Kidney (tissue), 14 donors: ENCODE measurements around the gene PHF14. TPM values are rescaled to one million over a fixed set of nuclear protein-coding genes. Genes with fewer than 3 reads are reported as not detected.

Experiments used
- DNase-seq, 5 donors: peaks; one replicate each; pipeline ENCODE4 v3.0.0-alpha.2; 2013 to 2020
- FAIRE-seq: peaks from 2 replicates; lab custom pipeline; 2012; peaks lifted over from hg19 to GRCh38; lab: Jason Lieb, UNC
- H3K27ac ChIP-seq, 2 donors: one replicate each; pipeline ENCODE4 v1.7.0; 2013; ENCODE audit warnings: low read depth in 2 of 2, low read length in 2 of 2, inconsistent platforms in 1 of 2
- H3K27me3 ChIP-seq: one replicate; pipeline ENCODE4 v1.7.1; 2013; ENCODE audit warnings: low read length, inconsistent platforms; ENCODE audit not compliant: control insufficient read depth, insufficient read depth
- H3K36me3 ChIP-seq, 3 donors: one replicate each; pipeline versions ENCODE4 v1.7.0 to v1.7.1; 2013; ENCODE audit warnings: low read length in 3 of 3, control low read depth in 1 of 3, inconsistent platforms in 1 of 3; ENCODE audit not compliant: insufficient read depth in 3 of 3, control insufficient read depth in 2 of 3
- H3K4me1 ChIP-seq, 3 donors: one replicate each; pipeline versions ENCODE4 v1.7.0 to v1.7.1; 2013; ENCODE audit warnings: low read length in 3 of 3, inconsistent platforms in 1 of 3, low read depth in 1 of 3; ENCODE audit not compliant: control insufficient read depth in 2 of 3, insufficient read depth in 2 of 3
- H3K4me3 ChIP-seq, 3 donors: one replicate each; pipeline versions ENCODE4 v1.7.0 to v1.8.1; 2013; ENCODE audit warnings: low read length in 3 of 3, control low read depth in 1 of 3, inconsistent platforms in 1 of 3
- H3K9ac ChIP-seq, 3 donors: one replicate each; pipeline versions ENCODE4 v1.7.0 to v1.7.1; 2013; ENCODE audit warnings: low read length in 3 of 3, control low read depth in 1 of 3, inconsistent platforms in 1 of 3
- H3K9me3 ChIP-seq, 3 donors: one replicate each; pipeline versions ENCODE4 v1.7.0 to v1.7.1; 2013; ENCODE audit warnings: low read length in 3 of 3, control low read depth in 1 of 3, inconsistent platforms in 1 of 3; ENCODE audit not compliant: control insufficient read depth in 2 of 3, insufficient read depth in 1 of 3
- CTCF ChIP-seq: IDR thresholded peaks from 3 replicates; pipeline ENCODE4 v1.5.1; 2012; ENCODE audit warnings: mild to moderate bottlenecking, moderate library complexity, borderline replicate concordance; ENCODE audit not compliant: insufficient read depth; ENCODE audit errors: extremely low read depth
- intact Hi-C: fragments of 100-400 bp; cut with DNase I; formaldehyde crosslinking; loops from one replicate; pipeline ENCODE4 v1.11.1; 2022
- polyA plus RNA-seq: library from polyadenylated mRNA; stranded (reverse); fragments of 350-450 nt; fragmentation: Illumina TruSeq; extraction: RNeasy Lipid Tissue Mini Kit (QIAGEN cat#74804); gene quantifications from one replicate; pipeline ENCODE4 v1.2.3, GENCODE V29; 2014; ENCODE audit warnings: low read depth, low replicate concordance; ENCODE audit not compliant: insufficient read depth
- total RNA-seq: library from RNA; stranded (reverse); fragmentation: NEBNext Ultra II Directional; extraction: Animal tissue kit (Norgen Biotek cat#: 25700); gene quantifications from one replicate; pipeline ENCODE4 v1.2.1, GENCODE V29; 2021
- donor health status: control.
- donor health status: control.
- donor health status: control.
- donor health status: control.
- donor health status: control.
- donor health status: DM: yes; HTN: yes; CAD: no.
- donor health status: Normal renal cell carcinoma (clear cell type).

Gene PHF14
- total and polyA plus RNA-seq, 2 donors from 2014 or later = 17.1 to 31.7 TPM

- H3K9me3 ChIP-seq = no peaks in the 10 kb centered on the region
- H3K27me3 ChIP-seq = no peaks in the 10 kb centered on the region
- no peak overlapping the region for H3K9ac ChIP-seq
- intact Hi-C loops = no loop called here
- DNase-seq = no peak
- TF ChIP-seq CTCF = no peak
- H3K27ac ChIP-seq = no peak overlapping the region
- H3K4me1 ChIP-seq = no peaks in the 10 kb centered on the region
- no peaks in the 10 kb centered on the region for H3K36me3 ChIP-seq
- no peak overlapping the region for H3K4me3 ChIP-seq
- no peak for FAIRE-seq
Measured at GRCh38 chr7:11104578-11104977, 130.9 kb downstream of the PHF14 start.

GRCh38 chr7:11109659-11110058, 136.0 kb downstream of the PHF14 start:
- no peaks in the 10 kb centered on the region for H3K9me3 ChIP-seq
- DNase-seq (no peak), FAIRE-seq (no peak)
- H3K27me3 ChIP-seq = no peaks in the 10 kb centered on the region
- H3K4me3 ChIP-seq = no peak overlapping the region
- no peak for TF ChIP-seq CTCF
- H3K36me3 ChIP-seq = no peaks in the 10 kb centered on the region
- H3K9ac ChIP-seq = no peak overlapping the region
- H3K27ac ChIP-seq = no peak overlapping the region
- intact Hi-C loops = no loop called here
- H3K4me1 ChIP-seq = no peaks in the 10 kb centered on the region

GRCh38 chr7:11120068-11120664, 146.5 kb downstream of the PHF14 start:
- Histone ChIP-seq H3K36me3 (peaks cover 0 to 2% (median 0%) of the 10 kb centered on the region in 3 donors), H3K27me3 (no peaks in the 10 kb centered on the region), H3K4me3 (no peak overlapping the region), H3K27ac (no peak overlapping the region), H3K9me3 (no peaks in the 10 kb centered on the region), H3K9ac (no peak overlapping the region), H3K4me1 (no peaks in the 10 kb centered on the region)
- DNase-seq = no peak
- TF ChIP-seq CTCF = no peak
- intact Hi-C loops = no loop called here
- FAIRE-seq = no peak

GRCh38 chr7:11120675-11121220, 147.1 kb downstream of the PHF14 start:
- no peaks in the 10 kb centered on the region for H3K27me3 ChIP-seq
- DNase-seq (no peak), FAIRE-seq (no peak)
- intact Hi-C loops = no loop called here
- no peak overlapping the region for H3K9ac ChIP-seq
- peaks cover 0 to 2% (median 0%) of the 10 kb centered on the region in 3 donors for H3K36me3 ChIP-seq
- no peaks in the 10 kb centered on the region for H3K4me1 ChIP-seq
- no peak overlapping the region for H3K27ac ChIP-seq
- no peak for TF ChIP-seq CTCF
- no peaks in the 10 kb centered on the region for H3K9me3 ChIP-seq
- H3K4me3 ChIP-seq = no peak overlapping the region
